Stimulated activated naive CD4-positive, alpha-beta T cell (primary cell): ENCODE results near the gene MTARC2.

Experiments used
- DNase-seq, 6 experiments: peaks; one replicate each; lab custom pipeline; 2025; lab: John Stamatoyannopoulos, UW

MTARC2 gene

DNA sequence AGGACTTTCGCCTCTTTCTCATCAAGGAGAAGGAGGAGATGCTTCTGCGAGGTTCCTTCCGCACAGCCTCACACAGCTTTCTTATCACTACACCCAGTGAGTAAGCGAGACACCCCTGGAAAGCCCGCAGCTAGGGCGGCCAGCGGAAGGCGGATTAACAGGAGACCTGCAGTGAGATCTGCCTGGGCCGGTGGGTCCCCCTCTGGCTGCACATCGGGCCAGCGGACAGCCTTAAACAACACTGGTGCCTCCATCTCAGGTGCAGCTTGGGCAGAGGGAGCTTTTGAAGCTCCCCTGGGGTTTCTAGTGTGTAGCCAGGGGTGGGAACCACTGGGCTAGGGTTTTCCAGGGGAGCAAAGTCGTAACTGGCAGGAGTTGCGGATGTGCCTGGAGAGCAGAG, 21.1 kb downstream of the MTARC2 start:
- DNase-seq = no peak

DNA sequence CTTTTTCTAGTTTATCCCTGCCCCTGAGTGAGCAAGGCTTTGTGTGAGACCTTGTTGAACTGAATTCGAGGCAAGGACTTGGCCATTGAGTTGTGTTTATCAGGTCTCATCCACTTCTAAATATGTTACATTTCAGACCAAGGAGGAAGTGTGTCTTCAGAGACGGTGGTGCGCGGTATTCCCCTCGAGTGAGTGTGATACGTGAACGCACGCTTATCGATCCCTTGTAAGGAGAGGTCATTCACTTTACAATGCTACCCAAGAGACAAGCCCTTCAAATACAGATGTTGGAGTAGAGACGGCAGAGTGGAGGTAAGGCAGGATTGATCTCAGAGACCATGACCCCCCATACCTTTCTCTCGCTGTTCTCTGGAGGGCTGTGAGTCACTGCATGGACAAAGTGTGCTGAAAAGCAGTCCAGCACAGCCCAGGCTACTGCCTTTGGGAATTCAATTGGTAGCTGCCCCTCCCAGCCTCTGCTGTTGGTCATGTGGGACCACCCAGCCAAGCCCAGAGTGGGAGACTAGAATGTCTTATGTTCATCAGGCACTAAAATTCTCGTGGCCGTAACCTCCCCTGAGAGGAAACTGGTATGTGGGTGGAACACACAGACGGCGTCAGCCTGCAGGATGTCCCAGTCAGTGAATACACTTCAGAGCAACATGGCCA, 22.3 kb downstream of the MTARC2 start:
- no peak for DNase-seq

DNA sequence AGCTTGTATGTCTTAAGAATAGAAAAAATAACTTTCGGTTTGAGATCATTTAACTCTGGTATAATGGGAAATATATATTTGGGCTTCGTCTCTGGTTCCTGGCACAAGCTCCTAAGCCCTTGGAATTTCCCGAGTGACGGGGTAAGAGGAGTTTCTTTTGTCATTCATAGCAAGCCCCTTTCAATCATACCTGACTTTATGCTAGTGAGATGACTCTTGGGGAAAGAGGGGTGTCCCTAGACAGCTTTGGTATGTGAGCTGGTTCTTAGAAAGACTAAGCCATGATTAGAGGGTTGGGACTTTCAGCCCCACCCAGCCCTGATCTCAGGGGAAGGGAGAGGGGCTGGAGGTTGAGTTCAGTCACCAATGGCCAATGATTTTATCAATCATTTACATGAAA, 24.7 kb downstream of the MTARC2 start:
- no peak for DNase-seq

DNA sequence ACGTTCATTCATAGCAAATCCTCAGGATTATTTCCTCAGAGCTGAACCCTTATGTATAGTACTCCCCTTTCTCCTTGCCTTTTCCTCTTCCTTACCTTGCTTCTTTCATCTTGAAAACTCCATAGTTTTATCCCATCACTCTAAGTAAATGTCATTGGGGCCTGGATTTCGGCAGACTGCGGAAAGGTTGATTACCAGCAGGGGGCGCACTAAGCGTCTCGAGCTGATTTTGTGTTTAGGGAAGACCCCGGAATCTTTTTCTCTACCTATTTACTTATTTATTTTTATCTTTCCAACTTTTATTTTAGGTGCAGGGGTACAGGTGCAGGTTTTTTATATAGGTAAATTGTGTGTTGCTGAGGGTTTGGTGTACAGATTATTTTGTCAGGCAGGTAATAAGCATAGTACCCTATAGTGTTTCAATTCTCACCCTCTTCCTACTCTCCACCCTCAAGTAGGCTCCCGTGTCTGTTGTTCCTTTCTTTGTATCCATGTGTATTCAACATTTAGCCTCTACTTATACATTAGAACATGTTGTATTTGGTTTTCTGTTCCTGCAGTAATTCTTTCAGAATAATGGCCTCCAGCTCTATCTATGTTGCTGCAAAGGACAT, 27.2 kb downstream of the MTARC2 start:
- peak in 2 of 6 experiments; percentile 1 to 16 for DNase-seq

DNA sequence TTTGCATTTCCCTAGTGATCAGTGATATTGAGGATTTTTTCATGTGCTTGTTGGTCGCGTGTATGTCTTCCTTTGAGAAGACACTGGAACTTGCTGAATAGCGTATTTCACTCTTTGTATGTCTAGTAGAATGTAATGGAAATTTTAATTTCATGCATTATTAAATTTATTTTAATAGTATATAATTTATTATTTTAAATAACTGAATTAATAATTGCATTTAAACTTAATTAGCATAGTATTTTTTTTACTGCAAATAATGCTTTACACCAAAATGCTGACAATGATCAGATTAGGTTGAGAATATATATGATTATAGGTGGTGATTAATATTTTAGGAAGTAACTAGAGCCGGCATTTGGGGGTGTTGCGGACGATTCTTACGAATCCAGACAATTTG, 28.1 kb downstream of the MTARC2 start:
- DNase-seq = no peak

DNA sequence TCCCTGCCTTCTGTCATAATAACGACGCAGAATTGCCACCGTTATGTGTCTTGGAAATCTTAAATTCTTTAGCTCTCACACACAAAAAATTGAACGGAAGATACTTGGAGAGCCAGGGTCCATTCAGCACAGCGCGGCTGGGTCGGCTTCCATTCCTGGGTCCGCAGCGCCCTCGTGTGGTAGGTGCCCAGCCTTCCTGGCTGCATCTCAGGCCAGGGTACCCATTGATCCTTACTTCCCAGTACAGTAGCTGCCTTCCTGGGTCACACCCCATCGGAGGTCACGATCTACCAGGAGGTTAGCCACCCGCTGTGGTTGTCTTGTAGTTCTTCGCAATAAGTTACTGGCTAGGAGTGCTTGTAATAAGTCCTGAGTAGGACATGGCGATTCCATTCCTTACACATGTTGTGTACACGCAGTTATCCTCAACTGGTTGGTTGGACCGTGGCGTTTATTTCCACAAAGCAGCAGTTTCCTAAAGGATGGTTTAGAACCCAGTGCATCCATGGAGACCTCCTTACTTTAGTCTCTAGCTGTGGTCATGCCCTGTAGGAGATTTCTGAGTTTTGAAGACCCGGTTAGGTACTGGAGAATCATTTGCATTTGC, 28.7 kb downstream of the MTARC2 start:
- peak in 5 of 6 experiments; percentile 31 to 57 (median 33) for DNase-seq

DNA sequence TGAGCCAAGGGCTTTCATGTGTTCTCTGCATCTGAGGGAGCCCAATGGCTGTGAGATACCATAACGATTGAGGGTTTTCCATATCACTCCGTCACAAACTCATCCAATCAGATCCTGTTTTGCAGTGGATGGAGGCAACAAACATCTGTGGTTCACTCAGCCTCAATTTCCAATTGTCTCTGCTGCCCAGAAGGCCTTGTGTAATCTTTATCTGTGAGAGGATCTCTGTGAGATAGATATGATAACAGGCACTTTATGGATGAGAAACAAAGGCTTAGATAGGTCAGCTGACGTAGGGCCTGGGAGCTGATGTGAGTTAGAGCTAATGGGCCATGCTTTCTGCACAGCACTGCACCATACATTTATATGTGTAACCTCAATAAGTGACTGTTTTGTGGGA, 35.3 kb downstream of the MTARC2 start:
- no peak for DNase-seq

DNA sequence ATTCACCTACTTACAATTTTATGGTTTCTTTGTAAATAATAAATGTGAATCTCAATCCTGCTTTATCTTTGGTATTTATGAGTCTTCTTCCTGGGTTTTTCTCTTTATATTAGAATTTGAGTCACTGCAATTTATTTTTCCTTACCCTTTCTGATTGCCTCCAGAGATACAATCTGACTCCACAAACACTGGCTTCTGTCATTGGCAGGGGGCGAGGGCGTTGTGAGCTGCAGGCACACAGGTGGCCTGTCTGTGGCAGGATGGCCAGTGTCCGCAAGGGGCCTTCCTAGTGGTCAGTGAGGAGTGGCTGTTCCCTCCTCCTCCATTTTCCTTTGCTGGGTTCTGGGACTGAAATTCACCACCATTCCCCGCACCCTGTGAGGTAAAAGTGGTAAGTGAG, 36.6 kb downstream of the MTARC2 start:
- no peak for DNase-seq

DNA sequence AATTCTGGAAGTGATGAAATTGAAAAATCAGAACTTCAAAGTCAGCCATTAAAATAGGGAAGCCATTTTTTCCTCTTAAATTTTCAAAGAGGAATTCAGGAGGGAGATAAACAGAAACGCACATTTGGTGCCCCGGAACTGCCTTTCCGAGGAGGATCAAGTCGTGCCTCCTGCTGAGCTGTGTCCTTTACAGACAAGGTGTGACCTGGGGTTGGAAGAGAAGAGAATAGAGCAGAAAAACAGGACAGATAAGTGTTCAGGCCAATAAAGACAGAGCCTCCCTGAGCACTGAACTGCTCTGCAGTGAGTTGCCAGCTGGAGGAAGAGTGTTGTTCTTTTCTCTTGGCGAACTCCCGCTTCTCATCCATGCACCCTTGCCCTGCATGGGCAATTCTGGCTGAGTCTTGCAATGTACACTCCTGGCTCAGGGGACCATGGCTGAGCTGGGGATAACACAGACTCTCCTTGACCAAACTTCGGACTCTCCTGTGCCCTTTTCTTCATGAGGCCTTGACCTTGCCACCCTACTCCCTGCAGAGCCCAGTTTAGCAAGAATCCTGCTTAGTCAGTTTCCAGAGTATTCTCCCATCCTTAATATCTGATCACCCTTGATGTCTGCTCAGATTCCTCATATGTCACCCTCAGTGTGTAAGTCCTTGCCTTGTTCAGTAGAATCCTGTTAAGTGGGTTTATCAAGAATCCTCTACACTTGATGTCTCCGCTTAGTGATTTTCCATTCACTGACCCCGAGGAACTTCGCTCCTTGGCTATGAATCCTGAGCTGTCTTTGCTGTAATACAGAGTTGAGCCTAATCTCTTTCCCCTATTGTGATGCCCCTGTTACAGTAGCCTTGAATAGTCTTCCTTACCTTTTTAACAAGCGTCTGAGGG, 37.3 kb downstream of the MTARC2 start:
- DNase-seq = no peak

DNA sequence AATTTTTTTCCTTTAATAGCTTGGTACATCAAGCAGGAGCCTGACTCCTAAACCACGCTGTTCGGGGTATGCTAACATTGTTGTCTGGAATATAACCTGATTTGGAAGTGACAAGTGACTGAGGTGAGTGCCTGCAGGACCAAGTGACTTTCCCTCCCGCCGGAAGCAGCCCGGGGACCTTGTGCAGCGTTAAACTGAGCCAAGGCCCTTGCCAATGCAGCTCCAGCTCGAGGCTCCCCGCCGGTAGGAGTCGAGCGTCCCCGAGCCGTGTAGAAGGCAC, 37.9 kb downstream of the MTARC2 start:
- DNase-seq = no peak

DNA sequence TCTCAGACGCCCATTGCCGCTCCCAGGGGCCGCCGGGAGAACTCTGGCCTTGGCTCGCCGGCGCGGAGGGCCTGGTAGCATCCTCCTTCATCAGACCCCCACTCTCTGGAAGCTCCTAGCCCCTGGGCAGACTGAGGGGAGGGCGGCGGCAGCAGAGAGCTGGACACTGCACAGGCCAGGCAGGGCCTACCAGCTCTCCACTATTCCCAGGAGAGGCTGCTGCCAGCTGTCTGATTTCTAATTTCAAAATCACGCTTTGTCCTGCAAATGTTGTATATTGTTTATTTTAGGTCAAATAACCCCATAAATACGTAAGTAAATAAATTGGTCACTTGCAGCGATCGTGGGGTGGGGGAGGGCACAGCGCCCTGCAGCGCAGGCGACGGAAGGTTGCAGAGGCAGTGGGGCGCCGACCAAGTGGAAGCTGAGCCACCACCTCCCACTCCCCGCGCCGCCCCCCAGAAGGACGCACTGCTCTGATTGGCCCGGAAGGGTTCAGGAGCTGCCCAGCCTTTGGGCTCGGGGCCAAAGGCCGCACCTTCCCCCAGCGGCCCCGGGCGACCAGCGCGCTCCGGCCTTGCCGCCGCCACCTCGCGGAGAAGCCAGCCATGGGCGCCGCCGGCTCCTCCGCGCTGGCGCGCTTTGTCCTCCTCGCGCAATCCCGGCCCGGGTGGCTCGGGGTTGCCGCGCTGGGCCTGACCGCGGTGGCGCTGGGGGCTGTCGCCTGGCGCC, 38.4 kb downstream of the MTARC2 start, which contains the start of gene MTARC1:
Gene MTARC1 (plus strand): TSS at position 577 of the 732 bp plus-strand sequence. CDS start 32 bp downstream, at position 609.
- DNase-seq = no peak

DNA sequence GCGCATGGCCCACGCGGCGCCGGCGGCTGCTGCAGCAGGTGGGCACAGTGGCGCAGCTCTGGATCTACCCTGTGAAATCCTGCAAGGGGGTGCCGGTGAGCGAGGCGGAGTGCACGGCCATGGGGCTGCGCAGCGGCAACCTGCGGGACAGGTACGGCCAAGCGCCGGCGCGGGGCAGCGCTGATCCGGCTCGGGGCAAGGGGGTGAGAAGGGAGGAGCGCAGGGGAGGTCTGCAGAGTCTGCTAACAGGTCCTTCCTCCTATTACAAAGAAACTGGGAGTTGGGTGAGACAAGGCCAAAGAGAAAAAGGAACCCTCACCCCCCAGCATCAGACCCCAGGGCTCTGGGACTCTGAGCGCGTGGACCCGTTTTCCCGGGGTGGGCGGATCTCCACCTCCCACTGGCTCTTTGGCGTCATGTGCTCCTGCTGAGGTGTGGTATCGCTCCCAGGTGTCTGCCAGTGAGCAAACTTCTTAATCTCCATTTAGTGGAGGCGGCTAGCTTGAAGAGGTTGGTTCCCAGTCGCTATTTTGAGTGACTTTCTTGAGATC, 39.0 kb downstream of the MTARC2 start:
- DNase-seq = no peak

DNA sequence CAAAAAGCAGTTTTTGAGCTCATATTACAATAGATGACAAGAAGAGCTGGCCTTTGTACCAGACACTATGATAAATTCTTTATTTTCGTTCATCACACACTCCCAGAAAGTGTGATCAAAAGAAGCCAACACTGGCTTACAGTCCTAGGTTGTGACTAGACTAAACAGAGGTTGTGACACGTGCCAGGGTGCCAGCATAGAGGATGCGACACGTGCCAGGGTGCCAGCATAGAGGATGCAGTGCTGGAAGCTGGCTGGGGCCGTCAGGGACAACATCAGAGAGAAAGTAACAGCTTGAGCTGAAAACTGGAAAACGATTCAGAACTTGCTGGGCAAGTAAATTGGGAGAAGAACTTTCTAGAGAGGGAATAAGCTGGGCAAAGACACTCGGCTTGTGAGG, 40.8 kb downstream of the MTARC2 start:
- DNase-seq = no peak

DNA sequence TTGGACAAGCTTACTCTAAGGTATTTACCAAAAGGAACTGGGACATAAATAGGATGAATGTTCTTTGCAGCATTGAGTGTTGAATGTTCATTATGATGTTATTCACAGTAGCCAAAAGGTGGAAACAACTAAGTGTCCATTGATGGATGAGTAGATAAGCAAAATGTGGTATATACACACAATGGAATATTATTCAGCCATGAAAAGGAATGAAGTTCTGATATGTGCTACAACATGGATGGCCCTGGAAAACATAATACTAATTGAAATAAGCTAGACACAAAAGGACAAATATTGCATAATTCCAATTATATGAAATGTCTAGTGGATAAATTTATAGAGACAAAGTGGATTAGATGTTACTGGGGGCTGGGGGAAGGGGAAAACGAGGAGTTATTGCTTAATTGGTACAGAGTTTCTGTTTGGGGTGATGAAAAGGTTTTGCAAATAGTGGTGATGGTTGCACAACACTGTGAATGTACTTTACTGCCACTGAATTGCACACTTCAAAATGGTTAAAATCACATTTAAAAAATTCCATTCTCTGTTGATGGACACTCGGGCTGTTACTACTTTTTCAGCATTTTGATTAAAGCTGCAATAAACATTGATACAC, 41.5 kb downstream of the MTARC2 start:
- no peak for DNase-seq

DNA sequence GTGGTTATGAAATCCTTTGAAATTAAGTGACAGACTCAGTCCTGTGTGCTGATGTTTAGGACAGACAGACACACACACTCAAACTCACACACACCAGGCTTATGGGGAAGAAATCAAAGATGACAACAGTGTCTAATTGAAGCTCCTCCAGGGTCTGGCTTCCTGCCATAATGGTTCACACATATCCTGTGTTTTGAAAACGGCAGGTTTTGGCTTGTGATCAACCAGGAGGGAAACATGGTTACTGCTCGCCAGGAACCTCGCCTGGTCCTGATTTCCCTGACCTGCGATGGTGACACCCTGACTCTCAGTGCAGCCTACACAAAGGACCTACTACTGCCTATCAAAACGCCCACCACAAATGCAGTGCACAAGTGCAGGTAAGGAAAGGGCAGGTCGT, 43.2 kb downstream of the MTARC2 start:
- DNase-seq = no peak

DNA sequence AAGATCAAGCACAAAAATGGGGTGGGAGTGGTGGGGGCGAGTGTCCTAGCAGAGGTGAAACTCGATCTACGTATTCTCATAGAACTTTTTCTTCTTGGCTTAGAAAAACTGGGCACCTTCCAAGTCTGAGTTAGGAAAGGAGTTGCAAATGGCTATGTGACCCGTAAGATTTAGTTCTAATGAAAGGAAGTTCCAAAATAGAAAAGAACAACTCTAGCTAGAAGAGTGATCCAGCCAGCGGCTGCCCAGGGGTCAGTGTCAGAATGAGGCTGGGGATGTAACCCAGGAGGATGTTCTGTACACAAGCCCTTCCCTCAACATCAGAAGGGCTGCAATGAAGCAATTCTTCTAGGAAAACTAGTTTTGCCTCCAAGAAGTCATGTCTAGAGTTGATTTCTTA, 43.8 kb downstream of the MTARC2 start:
- DNase-seq = no peak

DNA sequence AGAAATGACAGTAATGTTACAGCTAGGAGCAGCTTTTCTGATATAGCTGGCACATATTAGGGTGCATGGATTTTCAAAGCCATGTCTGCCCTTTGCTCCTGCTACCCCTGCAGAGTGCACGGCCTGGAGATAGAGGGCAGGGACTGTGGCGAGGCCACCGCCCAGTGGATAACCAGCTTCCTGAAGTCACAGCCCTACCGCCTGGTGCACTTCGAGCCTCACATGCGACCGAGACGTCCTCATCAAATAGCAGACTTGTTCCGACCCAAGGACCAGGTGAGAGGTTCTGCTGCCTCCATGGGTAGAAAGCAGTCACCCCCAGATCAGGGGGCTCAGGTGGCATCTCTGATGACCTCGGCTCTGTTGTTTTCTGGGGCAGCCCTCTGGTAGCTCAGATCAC, 48.4 kb downstream of the MTARC2 start:
- DNase-seq = no peak

DNA sequence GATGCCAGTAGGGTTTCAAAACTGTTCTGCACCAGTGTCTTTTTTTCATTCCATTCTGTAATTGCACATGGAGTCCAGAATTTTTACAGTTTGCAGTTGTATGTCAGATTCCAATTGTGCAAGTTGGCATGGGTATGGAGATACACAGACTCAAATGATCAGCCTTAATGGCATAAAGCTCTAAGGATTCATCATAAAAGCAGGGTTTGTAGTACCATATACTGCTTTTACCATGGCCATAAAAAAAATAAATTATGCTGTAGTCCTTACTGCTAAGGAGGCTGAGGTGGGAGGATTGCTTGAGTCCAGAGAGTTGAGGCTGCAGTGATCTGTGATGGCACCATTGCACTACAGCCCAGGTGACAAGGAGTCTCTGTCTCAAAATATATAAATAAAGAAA, 48.9 kb downstream of the MTARC2 start:
- DNase-seq = no peak

DNA sequence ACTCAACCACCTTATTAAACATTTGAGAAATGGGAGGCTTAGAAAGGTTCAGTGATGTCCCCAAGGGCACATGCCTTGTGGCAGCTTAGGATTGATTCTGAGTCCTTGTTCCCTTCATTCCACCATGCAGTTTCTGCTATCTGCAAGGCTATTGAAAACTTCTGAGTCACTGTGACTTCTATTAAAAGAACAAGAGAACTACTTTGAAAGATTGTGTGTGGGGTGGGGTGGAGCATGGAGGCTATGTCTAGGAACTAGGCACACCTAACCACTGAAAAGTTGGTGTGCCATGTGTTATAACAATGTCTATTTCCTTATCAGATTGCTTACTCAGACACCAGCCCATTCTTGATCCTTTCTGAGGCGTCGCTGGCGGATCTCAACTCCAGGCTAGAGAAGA, 49.4 kb downstream of the MTARC2 start:
- DNase-seq = no peak

DNA sequence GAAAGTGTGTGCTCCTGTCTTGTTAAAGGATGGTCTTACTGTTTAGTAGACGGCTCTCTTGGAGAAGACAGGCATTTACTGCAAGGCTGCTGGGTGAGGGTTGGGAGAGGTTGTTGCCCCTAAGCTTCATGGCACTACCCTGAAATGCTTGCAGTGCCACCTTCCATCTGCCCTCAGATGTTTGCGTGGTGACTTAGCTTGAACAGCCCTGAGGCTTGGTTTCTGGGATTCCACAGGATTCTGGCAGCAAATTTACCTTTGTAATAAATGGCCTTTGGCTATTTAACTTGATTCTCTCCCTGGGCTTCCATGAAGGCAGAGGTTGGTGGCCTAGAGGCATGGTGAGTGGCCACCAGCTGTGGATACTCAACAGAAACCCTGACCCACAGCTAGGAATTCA, 50.2 kb downstream of the MTARC2 start:
- DNase-seq = no peak

DNA sequence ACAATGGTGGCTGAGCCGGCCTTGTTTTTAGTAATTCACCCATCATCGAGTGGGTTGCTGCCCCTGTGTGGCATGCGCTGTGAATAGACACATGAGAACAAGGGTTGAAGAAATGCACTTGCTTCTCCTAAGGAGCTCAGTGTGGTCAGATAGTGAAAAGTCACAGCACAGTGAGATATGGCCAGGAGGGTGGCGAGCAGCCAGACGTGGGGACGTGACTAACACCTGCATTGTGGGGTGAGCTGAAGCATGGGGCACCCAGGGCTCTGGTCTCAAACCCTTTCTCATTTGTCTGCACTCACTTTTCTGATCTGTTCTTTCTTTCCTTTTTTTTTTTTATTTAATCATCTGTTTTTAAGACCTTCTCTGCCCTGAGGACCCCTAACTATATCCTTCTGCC, 52.1 kb downstream of the MTARC2 start:
- no peak for DNase-seq
